SW 1271 (cell line): Measurements from ENCODE around the gene C15orf40.
"Not testable (repeated sequence)": the region's sequence is repeated elsewhere in the genome, so short reads cannot be mapped to it uniquely, and the experiment has no call there.

ENCODE experiments used
- DNase-seq, 2 experiments: peaks; one replicate each; lab custom pipeline; 2025; lab: John Stamatoyannopoulos, UW

Gene C15orf40

DNA sequence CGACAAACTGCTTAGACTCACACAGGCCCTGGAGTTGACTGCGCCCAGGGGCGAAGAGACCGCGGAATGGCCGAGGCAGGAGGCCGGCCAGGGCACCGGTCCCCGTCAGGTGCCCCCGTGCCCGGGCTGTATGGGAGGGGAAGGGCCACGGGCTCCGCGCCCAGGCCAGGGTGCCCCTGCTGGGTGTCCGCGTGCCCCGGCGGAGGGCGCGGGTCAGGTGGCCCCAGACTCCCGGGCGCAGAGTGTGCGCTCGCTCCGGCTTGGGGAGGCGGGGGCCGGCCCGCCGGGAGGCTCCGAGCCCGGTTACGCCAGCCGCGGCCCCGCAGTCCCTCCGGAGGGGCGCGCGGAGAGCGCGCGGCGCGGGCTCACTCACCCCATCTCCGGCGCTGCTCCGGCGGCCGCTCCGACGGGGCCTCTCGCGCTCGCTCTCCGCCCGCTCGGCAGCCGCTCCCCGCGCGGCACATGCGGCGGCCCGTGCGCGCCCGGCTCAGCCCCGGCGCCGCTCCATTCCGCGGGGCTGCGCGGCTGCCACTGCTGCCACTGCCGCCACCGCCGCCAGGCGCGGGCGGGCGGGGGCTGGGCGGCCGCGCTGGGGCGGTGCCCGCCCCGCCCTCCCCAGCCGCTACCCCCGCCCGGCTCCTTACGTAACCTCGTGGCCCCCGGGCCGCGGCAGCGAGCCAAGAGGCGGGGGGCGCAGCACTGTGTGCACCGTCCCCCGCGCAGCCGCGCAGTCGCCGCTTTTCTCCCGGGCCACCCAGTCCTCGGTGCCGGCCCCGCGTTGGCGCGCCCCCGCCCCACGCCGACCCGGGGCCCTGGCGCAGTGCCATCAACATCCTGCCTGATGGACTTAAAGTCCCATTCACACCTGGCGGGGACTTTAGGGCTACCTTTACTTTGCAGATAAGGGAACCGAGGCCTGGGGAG is 59.0 kb downstream of the C15orf40 start, which contains the start of gene HOMER2:
Gene HOMER2, minus strand, starts transcription at position 563 of the 924 bp plus-strand sequence. Its CDS starts 185 bp downstream, at position 378.
- no peak for DNase-seq

DNA sequence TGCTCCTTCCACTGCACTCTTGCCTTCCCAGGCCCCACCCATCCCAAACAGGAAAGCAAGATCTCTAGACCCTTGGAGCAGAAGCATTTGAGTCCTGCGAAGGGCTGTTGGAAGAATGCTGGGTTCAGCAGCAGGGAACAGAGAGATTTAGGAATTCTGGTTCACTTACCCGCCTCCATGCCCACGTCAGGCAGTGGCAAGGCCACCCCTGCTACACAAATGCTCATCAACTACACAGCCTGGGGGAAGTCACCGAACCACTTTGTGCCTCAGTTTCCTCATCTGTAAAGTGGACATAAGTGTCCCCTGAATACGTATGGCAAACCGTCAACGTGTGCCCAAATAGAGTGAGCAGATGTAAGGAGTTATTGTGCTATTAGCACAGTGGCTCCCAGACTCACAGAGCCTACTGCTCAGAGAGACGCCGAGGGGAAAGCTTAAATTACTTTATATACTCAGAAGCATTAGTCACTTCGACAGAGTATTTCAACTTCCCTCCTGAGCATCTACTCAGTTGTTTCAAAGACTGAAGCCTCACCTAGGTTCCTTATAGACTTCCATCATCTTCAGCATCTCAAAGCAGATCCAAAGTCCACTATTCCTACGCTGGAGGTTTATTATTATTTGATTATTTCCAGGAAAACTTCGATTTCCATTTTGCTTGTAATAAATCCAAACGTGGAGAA is 59.8 kb downstream of the C15orf40 start:
- no peak for DNase-seq

DNA sequence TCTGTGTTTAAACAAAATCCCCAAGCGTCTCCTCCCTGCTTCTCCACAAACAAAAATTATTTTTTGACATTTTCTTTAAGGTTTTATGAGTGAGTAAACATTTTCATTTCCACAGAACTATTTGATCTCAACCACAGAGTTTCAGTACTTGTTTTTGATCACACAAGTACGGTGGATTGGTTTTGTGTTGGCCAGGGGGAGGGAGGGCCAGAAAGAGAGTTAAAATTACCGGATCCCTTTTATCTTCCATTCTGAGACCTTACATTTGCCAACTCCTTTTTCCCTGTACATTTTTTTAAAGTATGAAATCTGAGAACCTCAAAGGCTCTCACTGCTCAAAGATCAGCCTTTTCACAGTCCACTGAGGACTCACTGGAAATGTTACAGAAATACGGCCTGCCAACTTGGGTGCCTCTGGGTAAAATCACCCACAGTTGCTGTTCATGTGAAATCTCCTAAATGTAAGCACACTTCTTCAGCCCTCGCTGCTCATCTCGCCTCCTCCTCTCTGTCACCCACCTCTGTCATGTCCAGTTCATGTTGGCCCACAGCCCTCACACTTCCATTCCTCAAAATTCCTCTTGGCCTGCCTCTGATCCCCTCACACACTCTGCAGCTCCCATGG is 60.6 kb downstream of the C15orf40 start:
- no peak for DNase-seq

DNA sequence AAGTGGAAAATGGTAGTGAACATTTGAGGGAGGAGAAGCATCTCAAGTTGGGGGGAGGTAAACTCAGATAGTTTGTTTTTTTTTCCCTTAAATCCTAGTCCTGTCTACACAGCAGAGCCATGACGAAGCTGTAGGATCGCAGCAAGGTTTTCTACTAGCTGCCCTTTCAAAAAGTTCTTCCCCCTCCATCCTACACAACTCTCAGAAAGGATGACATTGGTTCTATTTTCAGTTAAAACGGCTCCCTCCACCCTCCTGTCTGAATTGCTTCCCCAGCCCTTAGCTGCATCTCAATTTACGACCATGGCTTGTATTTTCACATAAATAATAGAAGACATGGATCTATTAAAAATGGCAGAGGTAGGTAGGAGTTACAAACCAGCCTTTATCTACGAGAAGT is 61.1 kb downstream of the C15orf40 start:
- DNase-seq = no peak

DNA sequence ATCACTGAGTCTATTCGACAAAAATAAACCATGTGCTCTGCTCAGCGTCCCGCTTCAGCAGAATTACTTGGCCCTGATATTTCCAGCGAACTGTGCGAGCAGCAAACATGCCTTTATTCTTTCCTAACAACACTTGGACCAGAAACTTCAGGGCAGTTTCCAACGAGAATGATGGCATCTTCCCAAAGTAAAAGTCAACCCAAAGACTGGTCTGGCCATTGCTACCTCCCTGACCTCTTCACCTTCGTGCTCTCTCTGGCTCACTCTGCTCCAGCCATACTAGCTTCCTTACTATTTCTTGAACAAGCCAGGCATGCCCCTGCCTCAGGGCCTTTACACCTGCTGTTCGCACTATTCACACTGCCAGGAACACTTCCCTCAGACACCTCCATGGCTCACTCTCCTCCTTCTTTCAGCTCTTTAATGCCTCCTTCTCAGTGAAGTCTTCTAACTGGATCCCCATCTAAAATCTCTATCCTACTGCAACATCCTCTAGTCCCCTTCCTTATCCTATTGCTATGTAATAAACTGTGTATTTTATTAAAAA is 65.2 kb downstream of the C15orf40 start:
- no peak for DNase-seq

DNA sequence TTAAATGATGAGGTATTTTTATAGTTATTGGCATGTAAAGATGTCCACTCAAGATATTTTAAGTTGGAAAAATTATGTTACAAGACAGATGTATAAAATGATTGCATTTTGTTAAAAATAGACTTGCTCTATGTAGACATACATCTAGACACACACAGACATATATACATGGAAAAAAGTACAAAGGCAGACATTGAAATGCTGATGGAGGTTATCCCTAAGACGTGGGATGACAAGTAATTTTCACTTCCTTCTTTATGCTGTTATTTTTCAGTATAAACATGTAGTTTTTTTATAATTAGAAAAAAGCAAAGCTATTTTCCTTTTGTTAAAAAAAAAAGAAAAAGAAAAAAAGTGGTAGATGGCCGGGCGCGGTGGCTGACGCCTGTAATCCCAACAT is 66.1 kb downstream of the C15orf40 start:
- DNase-seq = no peak

DNA sequence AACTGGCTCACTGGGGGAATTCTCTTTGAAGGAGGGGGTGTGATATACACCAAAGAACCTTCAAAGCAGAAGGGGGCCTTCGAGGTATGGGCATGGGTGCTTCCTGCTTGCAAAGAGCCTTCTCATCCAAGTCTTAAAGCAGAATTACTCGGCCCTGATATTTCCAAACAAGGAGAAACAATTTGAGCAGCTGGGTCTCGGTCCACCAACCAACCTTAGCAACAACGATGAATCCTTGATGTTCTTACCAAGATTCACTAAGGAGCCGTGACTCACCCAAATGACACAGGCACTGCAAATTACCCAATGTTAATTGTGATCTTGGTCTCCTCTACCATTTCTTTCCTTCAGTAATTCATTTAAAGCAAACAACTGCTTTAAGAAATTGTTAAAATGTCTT is 66.6 kb downstream of the C15orf40 start:
- DNase-seq = no peak

DNA sequence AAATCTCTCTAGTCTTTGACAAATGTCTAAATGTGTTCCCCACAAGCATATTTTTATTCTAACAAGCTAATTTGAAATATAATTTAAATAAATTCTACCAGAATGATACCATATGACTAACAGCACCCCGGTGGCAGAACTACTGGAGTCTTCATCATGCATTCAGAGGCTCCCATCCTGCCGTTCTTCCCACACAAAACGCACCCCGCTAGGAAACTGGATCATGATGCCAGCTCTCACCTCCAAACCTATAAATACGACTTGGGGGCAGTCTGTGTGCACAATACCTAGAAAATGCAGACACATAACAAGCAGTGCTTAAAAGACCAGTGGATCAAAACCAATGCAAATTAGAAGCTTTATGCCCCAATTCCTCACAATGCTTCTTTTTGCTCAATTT is 67.4 kb downstream of the C15orf40 start:
- DNase-seq = no peak

DNA sequence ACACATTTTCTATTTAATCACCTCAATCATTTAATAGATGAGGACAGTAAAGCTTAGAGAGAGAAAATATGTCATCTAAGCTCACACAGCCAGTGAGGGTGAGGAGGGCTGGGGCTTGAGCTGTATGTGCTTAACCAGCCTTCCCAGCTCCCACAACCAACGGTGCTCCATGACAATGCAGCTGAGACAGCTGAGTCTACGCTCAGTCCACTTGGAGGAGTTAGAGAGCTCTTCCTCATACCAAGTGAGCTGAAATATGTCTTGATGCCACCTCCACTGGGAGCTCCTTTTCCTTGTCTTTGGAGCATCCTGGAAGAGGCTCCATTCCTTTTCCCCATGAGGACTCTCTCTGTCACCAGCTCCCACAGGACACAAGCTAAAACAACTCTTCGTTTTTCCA is 68.3 kb downstream of the C15orf40 start:
- DNase-seq = no peak

DNA sequence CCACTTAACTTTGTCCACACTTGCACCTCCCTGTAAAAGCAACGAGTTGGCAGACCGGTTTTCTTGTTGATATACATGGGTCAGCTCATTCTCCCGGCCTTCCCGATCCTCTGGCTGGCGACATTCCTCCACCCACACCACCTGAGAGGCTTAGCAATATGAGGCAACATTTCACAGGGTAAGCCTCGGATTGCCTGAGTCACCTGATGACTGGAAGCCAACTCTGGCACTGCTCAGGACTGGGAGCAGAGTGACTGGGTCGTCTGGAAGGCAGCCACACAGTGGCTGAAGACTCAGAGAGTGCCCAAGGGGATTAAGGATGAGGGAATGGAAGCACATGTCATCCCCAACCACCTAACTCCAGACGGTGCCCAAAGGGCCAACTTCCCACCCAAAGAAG is 68.7 kb downstream of the C15orf40 start:
- no peak for DNase-seq

DNA sequence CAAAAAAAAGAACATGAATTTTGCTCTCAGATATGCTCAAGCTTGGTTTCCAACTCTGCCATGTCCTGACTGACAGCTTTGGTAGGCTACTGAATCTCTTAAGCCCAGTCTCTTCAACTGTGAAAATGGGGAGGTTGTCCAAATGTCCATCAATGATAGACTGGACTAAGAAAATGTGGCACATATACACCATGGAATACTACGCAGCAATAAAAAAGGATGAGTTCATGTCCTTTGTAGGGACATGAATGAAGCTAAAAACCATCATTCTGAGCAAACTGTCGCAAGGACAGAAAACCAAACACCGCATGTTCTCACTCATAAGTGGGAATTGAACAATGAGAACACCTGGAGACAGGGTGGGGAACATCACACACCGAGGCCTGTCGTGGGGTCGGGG is 71.8 kb downstream of the C15orf40 start:
- not testable (repeated sequence) for DNase-seq
